Left lung (tissue), 10 donors: ENCODE results near the gene ACOT7. TPM values are rescaled to one million over a fixed set of nuclear protein-coding genes. Genes with fewer than 3 reads are reported as not detected.
"Not testable (repeated sequence)": the region's sequence is repeated elsewhere in the genome, so short reads cannot be mapped to it uniquely, and the experiment has no call there.

Experiments used
- ATAC-seq: fragments of 200-7000 bp; cut with Tn5 transposase; one replicate; pipeline ENCODE4 v1.9.1; 2020; ENCODE audit warnings: moderate library complexity
- DNase-seq, 4 donors: peaks; one replicate each; pipeline ENCODE4 v3.0.0-alpha.2; 2013 to 2020
- H3K27ac ChIP-seq, 2 donors: fragments of 200-600 bp; sonication (generic) in 1 of 2; one replicate each; pipeline versions ENCODE4 v1.5.0 to v1.8.0; 2020 to 2021
- H3K27me3 ChIP-seq, 2 donors: fragments of 200-600 bp; sonication (generic) in 1 of 2; one replicate each; pipeline versions ENCODE4 v1.5.0 to v1.8.0; 2020 to 2021
- H3K36me3 ChIP-seq, 2 donors: fragments of 200-600 bp; sonication (generic) in 1 of 2; one replicate each; pipeline versions ENCODE4 v1.5.0 to v1.8.0; 2020 to 2021
- H3K4me1 ChIP-seq, 2 donors: fragments of 200-600 bp; one replicate each; pipeline ENCODE4 v1.8.0; 2021
- H3K4me3 ChIP-seq, 2 donors: fragments of 200-600 bp; sonication (generic) in 1 of 2; one replicate each; pipeline versions ENCODE4 v1.5.0 to v1.8.0; 2020 to 2021; ENCODE audit warnings: mild to moderate bottlenecking in 1 of 2
- H3K9me3 ChIP-seq, 2 donors: fragments of 200-600 bp; sonication (generic) in 1 of 2; one replicate each; pipeline versions ENCODE4 v1.5.0 to v1.8.0; 2020 to 2021
- CTCF ChIP-seq, 2 donors: fragments of 200-600 bp; sonication (generic) in 1 of 2; IDR thresholded peaks; one replicate each; pipeline versions ENCODE4 v1.5.0 to v1.8.0; 2021; ENCODE audit warnings: antibody characterized with exemption in 2 of 2
- intact Hi-C, 2 donors: fragments of 100-400 bp; cut with DNase I; formaldehyde crosslinking; loops; one replicate each; pipeline versions ENCODE4 v1.11.2 to v1.14.2; 2022
- polyA plus RNA-seq, 6 donors: library from polyadenylated mRNA; unstranded; fragments of 120-200 nt; gene quantifications; one replicate each; pipeline ENCODE4 v1.2.1, GENCODE V29; 2013; ENCODE audit not compliant: insufficient read length in 6 of 6
- total RNA-seq, 2 donors: library from RNA; stranded (reverse); fragmentation: NEBNext Ultra II Directional; extraction: Animal tissue kit (Norgen Biotek cat#: 25700); gene quantifications; one replicate each; pipeline ENCODE4 v1.2.1, GENCODE V29; 2021
- donor health status: DM: no; HTN: yes; CAD: no.
- donor health status: DM: no; HTN: no; CAD: no.

Gene ACOT7
- total and polyA plus RNA-seq, 8 donors: 13.1 to 30.1 (median 14.9) TPM

- Histone ChIP-seq H3K27ac (no peak overlapping the region), H3K9me3 (no peaks in the 10 kb centered on the region), H3K4me3 (no peak overlapping the region), H3K36me3 (no peaks in the 10 kb centered on the region), H3K4me1 (no peaks in the 10 kb centered on the region), H3K27me3 (peaks cover 2 to 39% of the 10 kb centered on the region in 2 donors)
- DNase-seq (no peak), ATAC-seq (peak; percentile 52)
- intact Hi-C loops: loop anchor here in 1 of 2 donors (5.0 kb wide), 1 partner anchor 39 kb away; no protein-coding TSS in a partner anchor
- no peak for TF ChIP-seq CTCF (IDR thresholded peaks at IDR 0.05)
Measured at GRCh38 chr1:6401673-6402072, 8.1 kb upstream of the ACOT7 start.

- ATAC-seq (no peak), DNase-seq (no peak)
- Histone ChIP-seq H3K4me1 (peaks cover under 1 to 1% of the 10 kb centered on the region in 2 donors), H3K9me3 (no peaks in the 10 kb centered on the region), H3K4me3 (no peak overlapping the region), H3K27me3 (peaks cover 0 to 21% of the 10 kb centered on the region in 2 donors), H3K27ac (no peak overlapping the region), H3K36me3 (no peaks in the 10 kb centered on the region)
- intact Hi-C loops: no loop called here
- no peak for TF ChIP-seq CTCF (IDR thresholded peaks at IDR 0.05)
Measured at GRCh38 chr1:6399294-6399693, 5.7 kb upstream of the ACOT7 start.

GRCh38 chr1:6397844-6398441, 4.4 kb upstream of the ACOT7 start:
- Histone ChIP-seq H3K9me3 (no peaks in the 10 kb centered on the region), H3K27ac (no peak overlapping the region), H3K4me1 (peaks cover 4 to 7% of the 10 kb centered on the region in 2 donors), H3K27me3 (peaks cover 0 to 21% of the 10 kb centered on the region in 2 donors), H3K36me3 (no peaks in the 10 kb centered on the region), H3K4me3 (no peak overlapping the region)
- no peak for ATAC-seq
- TF ChIP-seq CTCF (IDR thresholded peaks at IDR 0.05): no peak
- intact Hi-C loops: no loop called here
- DNase-seq: no peak

- no peak for TF ChIP-seq CTCF (IDR thresholded peaks at IDR 0.05)
- H3K27me3 ChIP-seq: peaks cover 0 to 27% of the 10 kb centered on the region in 2 donors
- H3K36me3 ChIP-seq: no peaks in the 10 kb centered on the region
- intact Hi-C loops: no loop called here
- H3K27ac ChIP-seq: no peak overlapping the region
- no peaks in the 10 kb centered on the region for H3K9me3 ChIP-seq
- ATAC-seq: no peak
- H3K4me1 ChIP-seq: peaks cover 11 to 17% of the 10 kb centered on the region in 2 donors
- H3K4me3 ChIP-seq: no peak overlapping the region
- DNase-seq: no peak
Measured at GRCh38 chr1:6396998-6397397, 3.4 kb upstream of the ACOT7 start.

- Histone ChIP-seq H3K4me1 (peaks cover 11 to 19% of the 10 kb centered on the region in 2 donors), H3K27me3 (peaks cover 0 to 18% of the 10 kb centered on the region in 2 donors)
- H3K27ac ChIP-seq, ATAC-seq, H3K9me3 ChIP-seq, H3K4me3 ChIP-seq, DNase-seq, H3K36me3 ChIP-seq, intact Hi-C loops: not testable (repeated sequence)
Measured at GRCh38 chr1:6395781-6396244, 2.2 kb upstream of the ACOT7 start.

GRCh38 chr1:6395130-6395529, 1.6 kb upstream of the ACOT7 start:
- H3K4me3 ChIP-seq, H3K9me3 ChIP-seq, DNase-seq, H3K27ac ChIP-seq, ATAC-seq, intact Hi-C loops, H3K36me3 ChIP-seq: not testable (repeated sequence)
- Histone ChIP-seq H3K4me1 (peaks cover 11 to 19% of the 10 kb centered on the region in 2 donors), H3K27me3 (peaks cover 0 to 12% of the 10 kb centered on the region in 2 donors)
